ENCODE results near the gene MPHOSPH9.
A peak's percentile ranks its signal among the peaks of the same experiment; 100 is the strongest.
"Not testable (repeated sequence)": the region's sequence is repeated elsewhere in the genome, so short reads cannot be mapped to it uniquely, and the experiment has no call there.

Gene MPHOSPH9

DNA sequence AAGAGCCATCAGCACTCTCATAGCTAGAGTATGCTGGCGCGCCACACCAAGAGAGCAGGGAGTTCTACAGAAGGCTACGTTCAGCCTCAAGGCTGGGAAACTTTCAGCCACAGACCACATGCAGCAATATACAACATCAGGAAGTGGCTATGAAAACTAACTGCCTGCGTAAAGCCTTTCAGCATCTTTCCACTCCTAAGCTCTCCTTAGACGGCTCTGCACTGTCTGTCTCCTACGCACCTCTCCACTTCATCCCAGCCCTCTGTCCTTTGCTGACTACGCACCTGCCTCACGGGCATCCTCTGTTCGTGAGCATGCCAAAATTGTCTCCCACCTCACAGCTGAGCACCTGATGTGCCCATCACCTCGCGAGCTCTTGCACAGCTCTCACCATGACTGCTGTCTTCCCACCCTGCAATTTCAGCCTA is 9.7 kb downstream of the MPHOSPH9 start:
- DNase-seq: peak; percentile 38 to 40

DNA sequence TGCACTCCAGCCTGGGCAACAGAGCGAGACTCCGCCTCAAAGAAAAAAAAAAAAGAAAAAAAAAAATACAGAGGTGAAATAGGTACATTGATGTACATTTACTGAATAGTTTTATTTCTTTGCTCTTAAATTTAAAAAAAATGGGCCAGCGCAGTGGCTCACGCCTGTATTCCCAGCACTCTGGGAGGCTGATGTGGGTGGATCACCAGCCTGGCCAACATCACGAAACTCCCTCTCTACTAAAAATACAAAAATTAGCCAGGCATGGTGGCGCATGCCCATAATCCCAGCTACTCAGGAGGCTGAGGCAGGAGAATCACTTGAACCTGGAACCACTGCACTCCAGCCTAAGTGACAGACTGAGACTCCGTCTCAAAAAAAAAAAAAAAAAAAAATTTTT is 25.1 kb downstream of the MPHOSPH9 start:
- not testable (repeated sequence) for DNase-seq

DNA sequence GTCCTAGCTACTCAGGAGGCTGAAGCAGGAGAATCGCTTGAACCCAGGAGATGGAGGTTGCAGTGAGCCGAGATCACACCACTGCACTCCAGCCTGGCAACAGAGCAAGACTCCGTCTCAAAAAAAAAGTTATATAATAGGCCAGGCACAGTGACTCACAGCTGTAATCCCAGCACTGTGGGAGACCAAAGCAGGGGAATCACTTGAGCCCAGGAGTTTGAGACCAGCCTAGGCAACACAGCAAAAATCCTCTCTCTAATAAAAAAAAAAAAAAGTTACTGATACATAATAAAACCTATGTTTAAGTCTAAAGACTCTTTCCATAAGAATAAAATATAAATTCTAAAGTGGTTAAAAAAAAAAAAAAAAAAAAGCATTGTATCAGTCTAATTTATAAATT is 26.1 kb downstream of the MPHOSPH9 start:
- DNase-seq: not testable (repeated sequence)

DNA sequence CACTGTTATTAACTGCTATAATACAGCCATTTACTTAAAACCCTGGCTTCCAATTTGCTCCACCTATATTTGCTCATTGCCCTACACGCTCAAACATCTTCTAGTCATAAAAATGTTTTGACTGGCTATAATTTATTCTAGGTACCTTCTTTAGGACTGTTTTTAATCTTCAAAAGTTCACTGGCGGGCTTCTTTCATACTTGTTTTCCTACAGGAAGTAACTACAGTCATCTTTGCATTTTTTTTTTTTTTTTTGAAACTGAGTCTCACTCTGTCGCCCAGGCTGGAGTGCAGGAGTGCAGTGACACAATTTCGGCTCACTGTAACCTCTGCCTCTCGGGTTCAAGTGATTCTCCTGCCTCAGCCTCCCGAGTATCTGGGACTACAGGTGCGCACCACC is 32.5 kb downstream of the MPHOSPH9 start:
- no peak for DNase-seq

- DNase-seq: no peak
Observed at GRCh38 chr12:123199936-123200335, 33.0 kb downstream of the MPHOSPH9 start.

GRCh38 chr12:123187637-123188036 is 45.3 kb downstream of the MPHOSPH9 start:
- no peak for DNase-seq

- DNase-seq: no peak
Observed at GRCh38 chr12:123180171-123180570, 52.8 kb downstream of the MPHOSPH9 start.

GRCh38 chr12:123171967-123172366 is 61.0 kb downstream of the MPHOSPH9 start:
- DNase-seq: no peak

GRCh38 chr12:123167329-123167728 is 65.6 kb downstream of the MPHOSPH9 start:
- no peak for DNase-seq

GRCh38 chr12:123165537-123165936 is 67.4 kb downstream of the MPHOSPH9 start:
- DNase-seq: no peak

DNA sequence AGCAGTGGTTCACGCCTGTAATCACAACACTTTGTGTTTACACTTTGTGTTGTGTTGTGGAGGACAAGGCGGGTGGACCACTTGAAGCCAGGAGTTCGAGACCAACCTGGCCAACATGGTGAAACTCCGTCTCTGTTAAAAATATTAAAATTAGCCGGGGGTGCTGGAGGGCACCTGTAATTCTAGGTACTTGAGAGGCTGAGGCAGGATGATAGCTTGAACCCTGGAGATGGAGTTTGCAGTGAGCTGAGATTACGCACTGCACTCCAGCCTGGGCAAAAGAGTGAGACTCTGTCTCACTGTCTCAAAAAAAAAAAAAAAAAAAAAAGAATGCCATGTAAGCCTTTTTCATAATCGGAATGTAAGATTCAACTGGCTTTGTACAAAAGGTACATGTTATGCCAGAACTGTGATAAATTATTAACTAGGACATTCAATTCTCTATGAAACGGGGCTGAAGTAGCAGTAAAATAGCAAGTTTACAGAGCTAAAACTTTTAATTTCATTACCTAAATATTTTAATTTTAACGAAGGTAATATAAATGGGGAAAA is 68.2 kb downstream of the MPHOSPH9 start:
- DNase-seq: no peak

DNA sequence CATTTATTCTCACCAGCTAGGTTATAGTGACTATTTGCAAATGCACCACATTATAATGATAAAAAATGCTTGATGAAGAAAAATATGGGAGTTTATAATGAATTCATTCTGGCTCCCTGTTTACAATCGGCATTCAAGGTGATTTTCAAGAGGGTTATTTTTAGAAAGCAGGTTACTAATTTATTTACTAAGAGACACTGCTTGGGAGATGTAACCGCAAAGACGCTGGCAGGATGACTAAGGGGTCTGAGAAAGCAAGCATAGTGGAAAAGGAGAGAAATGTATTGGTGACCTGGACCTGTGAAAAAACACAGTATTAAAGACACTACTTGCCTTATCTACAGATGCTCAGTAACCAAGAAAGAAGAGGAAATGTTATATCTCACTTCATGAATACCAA is 68.7 kb downstream of the MPHOSPH9 start:
- DNase-seq: no peak

GRCh38 chr12:123163227-123163626 is 69.7 kb downstream of the MPHOSPH9 start:
- no peak for DNase-seq

GRCh38 chr12:123160801-123161487 is 72.0 kb downstream of the MPHOSPH9 start:
- DNase-seq: no peak

DNA sequence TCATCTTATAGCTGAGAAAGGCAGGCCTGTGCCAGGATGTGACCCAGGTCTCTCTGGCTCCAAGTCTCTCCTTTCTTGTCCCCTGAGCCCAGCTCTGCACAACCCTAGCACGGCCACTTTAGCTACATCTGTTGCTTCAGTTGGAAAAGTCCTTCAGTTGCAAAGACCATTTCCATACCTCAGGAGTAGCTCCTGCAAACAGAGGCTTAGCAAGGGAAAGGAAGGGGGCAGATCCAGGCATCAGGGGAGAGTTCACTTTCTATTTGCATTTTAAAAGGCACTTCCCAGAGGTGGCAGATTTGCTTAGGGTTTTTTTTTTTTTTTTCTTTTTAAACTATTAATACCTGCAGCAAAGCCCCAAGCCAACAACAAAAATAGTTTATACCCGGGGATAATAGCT is 79.0 kb downstream of the MPHOSPH9 start:
- no peak for DNase-seq

- no peak for DNase-seq
Observed at GRCh38 chr12:123152833-123153232, 80.1 kb downstream of the MPHOSPH9 start.

DNA sequence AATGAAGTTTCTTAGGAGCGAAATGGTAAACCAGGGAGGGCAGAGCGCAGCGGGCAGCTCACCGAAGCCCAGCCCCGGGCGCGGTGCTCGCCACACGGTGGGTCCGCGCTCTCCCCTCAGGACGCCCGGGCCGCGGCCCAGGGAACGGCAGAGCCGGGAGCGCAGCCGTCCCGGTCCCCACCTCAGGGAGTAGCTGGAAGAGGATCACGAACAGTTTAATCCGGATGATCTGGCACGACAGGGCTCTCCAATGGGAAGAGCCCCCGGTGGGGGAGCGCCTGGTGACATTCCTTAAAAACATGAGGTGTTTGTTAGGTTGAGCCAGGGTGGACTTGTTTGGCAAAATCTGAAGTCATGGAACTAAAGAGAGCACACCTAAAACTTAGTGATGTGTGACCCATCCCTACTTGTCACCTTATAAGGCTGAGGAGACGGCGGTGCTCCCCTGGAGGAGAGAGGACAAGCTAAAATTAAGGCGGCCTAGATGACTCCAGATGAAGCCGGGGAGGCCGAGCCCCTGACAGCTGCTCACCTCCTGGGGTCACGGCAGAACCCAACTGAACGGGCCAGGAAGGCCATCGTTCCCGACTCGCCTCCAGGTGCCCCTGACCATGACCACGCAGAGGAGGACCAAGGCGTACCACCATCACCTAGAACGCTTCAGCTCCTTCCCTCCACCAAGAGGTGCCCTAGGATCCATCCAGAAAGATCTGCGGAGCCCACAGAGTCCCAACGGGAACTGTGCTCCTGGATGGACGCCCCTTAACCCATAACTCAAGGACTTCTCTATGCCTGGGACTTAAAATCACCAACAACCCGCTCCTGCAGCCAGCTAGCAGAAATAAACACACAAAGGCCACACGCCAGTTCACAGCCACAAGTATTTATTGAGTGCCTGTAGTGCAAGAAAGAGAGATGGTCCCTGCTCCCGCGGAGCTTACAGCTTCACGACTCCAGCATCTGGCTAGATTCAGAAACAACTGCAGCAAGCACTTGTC is 81.2 kb downstream of the MPHOSPH9 start:
- DNase-seq: no peak

GRCh38 chr12:123150744-123151456 is 82.0 kb downstream of the MPHOSPH9 start, which contains the start of gene PITPNM2:
PITPNM2 (minus strand) TSS chr12:123151090; CDS start chr12:123034590, 116,500 bp downstream.
- peak; percentile 42 to 47 for DNase-seq

DNA sequence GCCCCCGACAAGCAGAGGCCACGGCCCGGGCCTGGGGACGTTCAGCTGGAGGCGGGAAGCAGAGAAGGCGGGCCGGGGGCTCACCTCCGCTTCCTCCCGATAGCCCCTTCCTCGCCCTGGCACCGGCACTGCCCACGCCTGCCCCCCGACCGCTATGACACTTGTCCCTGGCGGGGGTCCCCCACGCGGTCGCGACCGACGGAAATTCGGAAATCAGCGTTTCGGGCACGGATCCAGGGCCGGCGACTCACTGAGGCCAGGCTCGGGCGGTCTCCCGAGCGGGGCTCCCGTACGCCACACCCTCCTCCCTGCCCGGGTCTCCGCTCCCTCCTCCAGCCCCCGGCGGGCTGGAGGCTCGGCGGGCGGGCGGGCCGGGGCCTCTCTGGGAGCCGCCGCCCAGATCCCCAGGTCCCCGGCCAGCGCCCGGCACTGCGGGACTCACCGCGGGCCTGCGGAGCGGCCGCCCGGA is 82.6 kb downstream of the MPHOSPH9 start:
- DNase-seq: no peak

GRCh38 chr12:123149501-123150274 is 83.3 kb downstream of the MPHOSPH9 start:
- no peak for DNase-seq

DNA sequence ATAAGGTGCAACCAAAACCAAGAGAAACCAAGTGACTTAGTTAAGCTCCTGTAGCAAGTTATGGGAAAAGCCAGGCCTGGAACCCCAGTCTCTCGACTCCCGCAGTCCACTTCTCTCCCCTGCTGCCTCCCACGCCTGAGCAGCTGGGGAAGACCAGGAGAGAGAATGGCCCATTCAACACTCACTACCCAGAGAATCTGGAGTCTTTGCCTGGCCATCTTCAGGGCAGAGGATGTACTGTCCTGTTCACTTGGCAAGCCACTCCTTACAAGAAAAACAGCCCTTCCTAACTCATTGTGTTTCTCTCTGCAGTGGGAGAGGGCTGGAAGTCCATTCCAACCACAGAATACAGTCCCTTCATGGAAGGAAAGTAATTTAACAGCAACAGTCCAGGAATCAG is 83.9 kb downstream of the MPHOSPH9 start:
- DNase-seq: no peak

- DNase-seq: no peak
Observed at GRCh38 chr12:123148655-123149054, 84.3 kb downstream of the MPHOSPH9 start.
